ENCODE measurements around the gene MAPK14. TPM values are rescaled to one million over a fixed set of nuclear protein-coding genes. Genes with fewer than 3 reads are reported as not detected.
A peak's percentile ranks its signal among the peaks of the same experiment; 100 is the strongest.

MAPK14 gene
- total and polyA plus RNA-seq, 9 of the 15 experiments (the other 6 are each of a cell fraction or from before 2014, with no cell fraction given) = 8.8 to 62.7 (median 35.5) TPM

GRCh38 chr6:36116066-36116864, 88.7 kb downstream of the MAPK14 start (continued):
- no peak for TF ChIP-seq ZBTB40 (IDR thresholded peaks at IDR 0.05)
- no peak for TF ChIP-seq ZBTB40 (CRISPR knock-in tag; IDR thresholded peaks at IDR 0.05)
- no peak for TF ChIP-seq ZFX (CRISPR knock-in tag; IDR thresholded peaks at IDR 0.05)
- no peak for TF ChIP-seq SNRNP70 (optimal IDR thresholded peaks at IDR 0.05; ENCODE audit: low read depth, low read length)
- no peak for TF ChIP-seq PURB (CRISPR knock-in tag; IDR thresholded peaks at IDR 0.05; ENCODE audit: low read depth)
- TF ChIP-seq MBD2 (IDR thresholded peaks at IDR 0.05; ENCODE audit: borderline replicate concordance, low read depth) = no peak
- TF ChIP-seq ZNF12 (CRISPR knock-in tag; IDR thresholded peaks at IDR 0.05) = no peak
- no peak for TF ChIP-seq FOSL1 (tag; conservative IDR thresholded peaks at IDR 0.05)
- no peak for TF ChIP-seq BRD4 (IDR thresholded peaks at IDR 0.05)
- TF ChIP-seq ZNF174 (CRISPR knock-in tag; IDR thresholded peaks at IDR 0.05) = no peak
- no peak for TF ChIP-seq NFATC3 (IDR thresholded peaks at IDR 0.05)
- no peak for TF ChIP-seq TRIM25 (IDR thresholded peaks at IDR 0.05; ENCODE audit: borderline replicate concordance)
- no peak for TF ChIP-seq PREB (CRISPR knock-in tag; IDR thresholded peaks at IDR 0.05)
- TF ChIP-seq BHLHE40 (IDR thresholded peaks at IDR 0.05; ENCODE audit: low read length) = peak; percentile 51
- TF ChIP-seq TAF7 (tag; IDR thresholded peaks at IDR 0.05) = no peak
